ENCODE measurements around the gene CISH. TPM values are rescaled to one million over a fixed set of nuclear protein-coding genes. Genes with fewer than 3 reads are reported as not detected.

CISH gene
- total RNA-seq, 1 experiment from 2014 or later, result 1.7 TPM

- H3K27me3 ChIP-seq (ENCODE audit: insufficient read depth, low read length), result no peaks in the 10 kb centered on the region
- H3K27me3 Mint-ChIP-seq (ENCODE audit: low read depth), result no peaks in the 10 kb centered on the region
- H3K4ac ChIP-seq (ENCODE audit: low read depth, low read length), result no peak overlapping the region
- H3K36me3 Mint-ChIP-seq (ENCODE audit: insufficient read depth in 1 of 3, low read depth in 3 of 3), result peaks cover 0 to 11% (median 4%) of the 10 kb centered on the region in 3 experiments; a peak in 4 of 7 replicates
- H4K20me1 ChIP-seq (ENCODE audit: control insufficient read depth, insufficient read depth, insufficient read length), result no peaks in the 10 kb centered on the region
- no peaks in the 10 kb centered on the region for H3K9me3 ChIP-seq (ENCODE audit: control insufficient read depth, low read depth, low read length)
- H3K23me2 ChIP-seq (ENCODE audit: insufficient read length, low read depth, low read length, poor library complexity, severe bottlenecking), result no peaks in the 10 kb centered on the region
- H4K91ac ChIP-seq (ENCODE audit: insufficient read length, low read depth, low read length), result no peak overlapping the region
- TF ChIP-seq CTCF (conservative IDR thresholded peaks at IDR 0.05), result no peak
- no peak overlapping the region for H3K56ac ChIP-seq (ENCODE audit: insufficient read length, low read depth, low read length)
- no peak overlapping the region for H3K4me3 Mint-ChIP-seq
- no peak overlapping the region for H3K27ac ChIP-seq (ENCODE audit: insufficient read length, low read depth, low read length)
- no peak overlapping the region for H4K8ac ChIP-seq (replicated peaks; ENCODE audit: insufficient read length, low read depth, low read length)
- no peak overlapping the region for H2AK5ac ChIP-seq (ENCODE audit: insufficient read length, low read length)
- H4K5ac ChIP-seq (ENCODE audit: insufficient read length, low read depth, low read length), result no peak overlapping the region
- DNase-seq, result no peak
- no peak overlapping the region for H3K4me2 ChIP-seq (ENCODE audit: insufficient read depth, insufficient read length, low read length)
- H2BK20ac ChIP-seq (ENCODE audit: low read depth, low read length, poor library complexity, severe bottlenecking), result no peak overlapping the region
- no peaks in the 10 kb centered on the region for H3K79me2 ChIP-seq (ENCODE audit: insufficient read depth, low read length)
- H3K23ac ChIP-seq (ENCODE audit: insufficient read length, low read depth, low read length), result no peak overlapping the region
- no peak overlapping the region for H3K9ac ChIP-seq (ENCODE audit: extremely low read depth, insufficient read length, low read length)
- no peaks in the 10 kb centered on the region for H3K4me1 ChIP-seq (ENCODE audit: insufficient read depth, low read length)
- H2BK12ac ChIP-seq (ENCODE audit: insufficient read length, low read depth, low read length), result no peak overlapping the region
- no peaks in the 10 kb centered on the region for H3K79me1 ChIP-seq (ENCODE audit: insufficient read depth, low read depth, low read length, poor library complexity, severe bottlenecking)
- no peak overlapping the region for H3K14ac ChIP-seq (ENCODE audit: insufficient read depth, low read length)
- no peak overlapping the region for H2AFZ ChIP-seq (ENCODE audit: low read length)
- H2BK120ac ChIP-seq (ENCODE audit: low read depth, low read length, poor library complexity, severe bottlenecking), result no peak overlapping the region
- H3K4me1 Mint-ChIP-seq, result peaks cover 0 to 3% of the 10 kb centered on the region in 2 experiments; a peak in 2 of 4 replicates
- no peak overlapping the region for H3K18ac ChIP-seq (ENCODE audit: insufficient read length, low read depth, low read length)
- H3T11ph ChIP-seq (ENCODE audit: low read length), result no peak overlapping the region
- H2BK15ac ChIP-seq (ENCODE audit: low read depth, low read length), result no peak overlapping the region
- no peak overlapping the region for H3K27ac Mint-ChIP-seq
- no CpG with 5 or more reads among the region's 9 CpGs for WGBS (ENCODE audit: extremely low coverage, insufficient read length, low lambda C conversion rate)
- H2BK5ac ChIP-seq (ENCODE audit: insufficient read length, low read length), result no peak overlapping the region
- H3K9me3 Mint-ChIP-seq, result no peaks in the 10 kb centered on the region
These were observed 30.7 kb downstream of the CISH start for GRCh38 chr3:50580683-50581458.

All from H9 (cell line).